CD4-positive, alpha-beta T cell treated with Interferon gamma for 1 hour (primary cell): ENCODE results near the gene CCND3.
"Not testable (repeated sequence)": the region's sequence is repeated elsewhere in the genome, so short reads cannot be mapped to it uniquely, and the experiment has no call there.

Experiments used
- DNase-seq: peaks from one replicate; pipeline ENCODE4 v3.0.0-alpha.2; 2020

CCND3 gene

DNA sequence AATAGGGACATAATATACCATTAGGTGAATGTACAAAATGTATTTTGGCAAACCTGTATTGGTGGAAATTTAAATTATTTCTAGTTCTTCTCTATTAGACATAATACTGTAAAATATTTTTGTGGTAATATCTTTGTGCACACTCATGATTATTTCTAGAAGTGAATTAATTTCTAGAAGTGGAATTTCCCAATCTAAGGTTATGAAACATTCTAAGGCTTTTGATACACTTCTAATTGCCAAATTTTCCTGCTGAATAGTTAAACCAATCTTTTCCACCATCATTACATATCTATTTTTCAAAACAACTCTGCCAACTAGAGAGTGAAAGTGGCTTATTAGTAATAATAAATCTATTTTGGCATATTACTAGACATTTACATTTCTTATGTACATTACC is 1.8 kb upstream of the CCND3 start:
- no peak for DNase-seq

DNA sequence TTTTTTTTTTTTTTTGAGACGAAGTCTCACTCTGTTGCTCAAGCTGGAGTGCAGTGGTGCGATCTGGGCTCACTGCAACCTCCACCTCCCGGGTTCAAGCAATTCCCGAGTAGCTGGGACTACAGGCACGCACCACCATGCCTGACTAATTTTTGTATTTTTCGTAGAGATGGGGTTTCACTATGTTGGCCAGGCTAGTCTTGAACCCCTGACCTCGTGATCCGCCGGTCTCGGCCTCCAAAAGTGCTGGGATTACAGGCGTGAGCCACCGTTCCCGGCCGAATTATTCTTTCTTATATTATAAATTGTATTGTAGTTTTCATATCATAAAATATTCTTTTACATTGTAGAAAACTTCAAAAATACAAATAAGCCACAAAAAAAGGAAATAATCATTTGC is 1.3 kb upstream of the CCND3 start:
- DNase-seq: not testable (repeated sequence)

DNA sequence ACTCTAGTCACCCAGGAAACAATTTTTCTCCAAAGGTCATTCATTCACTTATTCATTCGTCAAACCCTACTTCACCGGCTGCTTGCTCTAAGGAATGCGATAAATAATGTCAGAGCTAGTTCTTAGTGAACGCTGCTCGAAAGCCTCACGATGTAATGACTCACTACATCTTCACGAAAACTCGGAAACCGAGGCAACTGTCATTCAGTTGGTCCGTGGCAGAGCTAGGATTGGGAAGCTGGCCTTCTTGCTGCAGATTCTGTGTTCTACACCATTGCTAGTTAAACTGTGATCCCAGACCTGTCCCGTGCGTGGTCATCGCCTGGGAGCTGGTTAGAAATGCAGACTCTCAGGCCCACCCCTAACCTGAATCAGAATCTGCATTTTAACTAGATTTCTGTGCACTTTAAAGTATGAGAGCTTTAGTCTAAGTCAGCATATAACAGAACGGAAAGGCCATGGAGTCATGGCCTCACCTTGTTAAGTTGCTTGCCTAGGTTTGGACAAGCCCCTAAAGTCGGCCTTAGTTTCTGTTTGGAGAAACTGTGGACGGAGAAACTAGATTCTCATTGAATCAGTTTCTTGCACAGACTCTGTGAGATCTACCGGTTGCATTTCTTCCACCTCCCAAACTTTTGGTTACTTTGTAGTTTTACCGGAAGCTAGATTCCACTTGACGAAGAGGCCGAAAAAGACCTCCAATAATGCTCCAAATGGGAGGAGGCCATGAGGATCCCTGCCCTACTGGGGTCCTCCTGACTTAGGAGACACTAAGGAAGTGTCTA is 651 bp upstream of the CCND3 start:
- no peak for DNase-seq

DNA sequence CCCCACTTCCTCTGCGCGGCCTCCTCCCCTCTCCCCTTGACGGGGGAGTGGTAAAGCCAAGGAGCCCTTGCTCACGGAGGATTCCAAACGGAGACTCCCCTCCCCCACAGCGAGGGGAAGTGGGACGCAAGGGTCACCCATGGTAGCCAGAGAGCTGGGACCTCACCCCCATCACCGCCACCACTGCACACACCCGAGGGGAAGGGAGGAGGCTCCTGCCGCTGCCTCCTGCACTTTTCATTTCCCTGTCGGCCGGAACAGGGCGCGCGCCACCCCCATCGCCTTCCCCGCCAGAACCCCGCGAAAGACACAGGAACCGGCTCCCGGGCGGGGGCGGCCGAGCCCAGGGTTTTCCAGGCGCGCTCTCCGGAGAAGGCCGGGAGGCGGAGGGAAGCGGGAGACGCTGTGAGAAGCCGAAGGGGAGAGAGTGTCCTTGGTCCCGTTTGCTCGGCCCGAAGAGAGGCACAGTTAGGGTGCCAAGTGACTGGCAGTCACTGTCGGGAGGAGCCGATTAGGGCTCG is 789 bp downstream of the CCND3 start:
- DNase-seq: peak; percentile 39

GRCh38 chr6:41939848-41940758 is 1.5 kb downstream of the CCND3 start:
- peak; percentile 6 for DNase-seq

DNA sequence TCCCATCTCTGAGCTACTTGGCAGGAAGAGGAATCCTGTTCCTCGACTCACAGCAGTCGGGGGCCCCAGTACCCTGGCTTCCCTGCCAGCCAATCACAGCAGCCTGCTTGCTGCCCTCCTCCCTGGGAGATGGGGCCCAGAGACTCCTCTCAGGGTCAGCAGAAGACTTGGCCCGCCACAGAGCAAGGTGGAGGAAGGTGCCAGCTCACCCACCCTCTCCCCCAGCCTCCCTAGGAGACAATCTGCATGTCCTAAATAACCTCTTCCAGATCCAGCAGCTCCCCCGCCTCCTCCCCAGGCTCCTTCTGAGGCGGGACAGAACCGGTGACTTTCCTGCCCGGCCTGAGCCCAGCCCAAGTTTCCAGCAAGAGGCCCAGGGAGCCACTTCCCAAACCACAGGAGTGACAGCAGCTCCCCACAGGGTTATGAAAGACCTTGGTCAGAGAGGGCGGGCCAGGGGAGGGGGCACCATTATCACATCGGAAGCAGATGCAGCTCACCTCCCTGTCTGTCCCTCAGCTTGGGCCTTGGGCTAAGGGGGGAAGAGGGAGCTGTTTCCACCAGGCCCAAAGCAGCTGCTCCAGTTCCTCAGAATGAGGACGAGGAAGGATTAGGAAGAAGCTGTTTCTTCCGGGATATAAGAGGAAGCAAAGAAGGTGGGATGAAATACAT is 2.3 kb downstream of the CCND3 start:
- peak; percentile 34 for DNase-seq

- no peak for DNase-seq
Observed at GRCh38 chr6:41938590-41939175, 2.9 kb downstream of the CCND3 start.

DNA sequence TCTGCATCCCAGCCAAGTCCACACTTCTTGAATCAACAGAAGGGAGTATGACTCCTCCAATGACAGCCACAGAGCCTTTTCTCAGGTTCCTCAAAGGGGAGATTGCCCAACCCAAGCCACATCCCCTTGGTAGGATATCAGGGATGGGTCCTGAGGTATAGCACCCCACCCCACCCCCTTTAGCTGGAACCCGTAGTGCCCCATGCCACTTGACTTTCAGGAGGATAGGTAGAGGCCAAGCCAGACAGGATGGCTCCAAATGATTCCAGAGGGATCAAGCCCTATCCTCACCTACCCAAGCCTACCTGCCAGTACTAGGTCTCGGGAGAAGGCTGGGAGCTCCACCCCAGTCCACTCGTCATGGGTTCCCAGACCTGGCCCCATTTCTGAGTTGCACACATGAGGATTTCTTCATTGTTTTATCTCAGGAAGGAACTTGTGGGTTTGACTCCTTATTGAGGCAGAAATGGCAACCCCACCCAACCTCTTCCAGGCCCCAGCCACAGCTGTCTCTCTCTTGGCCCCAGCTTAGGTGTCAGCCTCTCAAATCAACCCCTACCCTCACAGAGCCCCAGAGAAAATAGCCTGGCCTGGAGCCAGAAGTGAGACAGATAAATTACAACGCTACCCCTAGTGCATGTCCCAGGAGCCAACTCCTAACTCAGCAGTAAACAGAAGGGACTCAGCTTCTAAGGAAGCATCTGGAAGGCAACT is 3.6 kb downstream of the CCND3 start:
- peak; percentile 42 for DNase-seq

GRCh38 chr6:41937472-41937860 is 4.1 kb downstream of the CCND3 start:
- no peak for DNase-seq

DNA sequence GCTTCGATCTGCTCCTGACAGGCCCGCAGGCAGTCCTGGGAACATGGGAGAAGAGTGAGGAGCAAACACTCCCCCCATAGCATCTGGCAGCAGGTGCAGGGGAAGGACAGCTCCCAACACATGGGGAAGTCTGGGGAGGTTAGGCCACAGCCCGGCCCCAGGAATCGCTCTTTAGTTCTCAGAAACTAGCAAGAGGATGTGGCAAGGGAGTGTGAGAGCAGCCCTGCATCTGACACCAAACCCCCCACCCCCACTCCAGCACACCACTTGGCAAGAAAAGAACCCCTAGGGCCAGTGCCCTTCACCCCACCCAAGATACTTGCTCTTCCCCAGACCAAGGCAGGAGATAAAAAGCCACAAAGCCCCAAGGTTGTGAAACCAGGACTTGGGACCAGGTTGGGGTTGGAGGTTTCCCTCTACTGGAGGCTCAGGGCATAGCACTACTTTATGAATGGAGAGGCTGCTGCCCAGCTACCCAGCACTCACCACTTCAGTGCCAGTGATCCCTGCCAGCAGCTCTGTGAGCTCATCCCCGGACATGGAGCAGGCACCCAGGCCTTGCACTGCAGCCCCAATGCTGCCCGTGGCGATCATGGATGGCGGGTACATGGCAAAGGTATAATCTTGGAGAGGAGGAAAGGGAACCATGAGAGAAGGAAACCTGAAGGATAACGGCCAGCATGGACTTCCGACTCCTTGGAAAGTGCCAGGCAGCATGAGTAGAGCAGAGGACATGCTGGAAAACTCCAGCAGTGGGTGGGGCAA is 5.4 kb downstream of the CCND3 start:
- DNase-seq: peak; percentile 85

DNA sequence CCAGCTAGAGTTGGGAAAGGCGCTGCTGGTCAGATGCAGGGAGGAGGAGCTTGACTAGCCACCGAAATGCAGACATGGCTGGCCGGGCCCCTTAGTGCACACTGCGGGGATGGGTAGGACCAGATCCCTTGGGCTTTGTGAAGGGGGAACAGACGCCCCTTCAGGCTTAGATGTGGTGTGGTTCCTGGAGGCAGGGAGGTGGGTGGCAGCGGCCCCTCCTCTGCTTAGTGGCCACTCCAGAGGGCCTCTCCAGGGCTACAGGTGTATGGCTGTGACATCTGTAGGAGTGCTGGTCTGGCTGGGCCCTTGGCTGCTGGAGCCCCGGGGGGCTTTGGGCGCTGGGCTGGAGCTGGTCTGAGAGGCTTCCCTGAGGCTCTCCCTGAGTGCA is 5.9 kb downstream of the CCND3 start:
- no peak for DNase-seq

GRCh38 chr6:41935193-41935574 is 6.4 kb downstream of the CCND3 start:
- no peak for DNase-seq

DNA sequence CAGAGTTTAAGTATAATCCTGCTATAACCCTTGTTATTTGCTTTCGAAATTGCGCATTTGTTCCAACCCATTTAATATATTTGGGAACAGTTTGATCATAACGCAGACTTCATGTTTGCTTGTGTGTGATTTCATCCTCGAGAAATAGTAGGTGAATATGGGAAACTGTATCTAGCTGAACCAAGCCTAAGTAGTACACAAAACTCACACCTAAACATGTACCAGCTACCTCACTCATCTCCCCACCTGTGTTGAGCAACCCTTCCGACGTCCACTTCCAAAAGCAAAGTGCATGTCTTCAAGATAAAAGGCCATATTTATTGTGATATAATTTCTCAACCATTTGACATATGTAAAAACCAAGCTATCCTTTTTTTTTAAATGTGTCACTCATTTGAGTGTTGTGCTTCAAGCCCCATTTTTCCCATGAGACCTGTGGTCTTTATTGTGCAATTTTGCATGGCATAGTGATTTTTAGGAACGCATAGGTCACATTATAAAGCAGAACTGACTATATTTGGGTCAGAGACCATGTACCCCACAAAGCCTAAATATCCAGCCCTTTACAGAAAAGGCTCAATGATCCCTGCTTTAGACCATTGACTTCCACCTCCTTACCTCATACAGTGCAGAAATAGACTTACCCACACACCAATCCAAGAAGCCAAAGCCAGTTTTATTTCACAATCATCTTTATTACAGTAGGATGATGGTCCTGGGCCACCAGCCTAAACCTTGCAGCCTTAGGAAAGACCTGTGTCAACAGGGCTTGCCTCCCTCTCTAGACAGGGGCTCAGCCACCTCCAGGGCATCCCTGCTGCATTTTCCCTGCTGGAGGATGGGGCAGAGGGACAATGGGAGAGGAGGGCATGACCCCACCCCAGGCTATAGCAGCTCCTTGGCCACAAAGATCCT is 7.1 kb downstream of the CCND3 start:
- DNase-seq: no peak

GRCh38 chr6:41932378-41932777 is 9.2 kb downstream of the CCND3 start:
- no peak for DNase-seq

GRCh38 chr6:41931792-41932191 is 9.8 kb downstream of the CCND3 start:
- no peak for DNase-seq

- no peak for DNase-seq
Observed at GRCh38 chr6:41929924-41930323, 11.7 kb downstream of the CCND3 start.

DNA sequence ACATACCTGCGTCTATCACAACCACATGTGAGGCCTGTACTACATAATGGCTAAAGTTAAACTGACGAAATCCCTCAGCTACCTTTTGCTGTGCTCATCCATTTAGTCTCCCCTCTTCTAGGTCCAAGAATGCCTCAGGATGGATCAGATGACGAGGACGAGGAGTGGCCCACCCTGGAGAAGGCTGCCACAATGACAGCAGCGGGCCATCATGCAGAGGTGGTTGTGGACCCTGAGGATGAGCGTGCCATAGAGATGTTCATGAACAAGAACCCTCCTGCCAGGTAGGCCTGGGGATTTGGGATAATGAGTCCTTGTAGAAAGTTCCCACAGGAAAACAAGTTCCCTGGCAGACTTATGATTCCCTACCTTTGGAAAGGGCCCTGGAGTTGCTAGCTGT is 14.4 kb downstream of the CCND3 start:
- no peak for DNase-seq

DNA sequence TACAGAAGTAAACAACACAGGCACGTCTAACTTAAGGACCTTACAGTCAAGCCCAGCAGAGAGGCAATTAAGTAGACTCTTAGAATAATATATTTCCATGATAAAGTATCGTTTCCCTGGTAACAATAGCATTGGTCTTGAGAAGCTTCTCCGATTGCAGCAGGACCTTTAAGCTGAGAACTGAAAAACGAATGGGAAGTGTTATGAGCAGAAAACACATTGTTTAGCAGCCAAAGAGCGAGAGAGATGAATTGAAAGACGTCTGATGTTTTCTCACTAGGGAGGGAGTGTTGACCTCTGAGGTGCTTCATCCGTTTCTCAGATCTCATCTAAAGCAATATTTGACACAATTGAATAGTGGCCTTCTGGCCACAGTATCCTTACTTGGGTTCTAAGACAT is 19.5 kb downstream of the CCND3 start:
- no peak for DNase-seq

DNA sequence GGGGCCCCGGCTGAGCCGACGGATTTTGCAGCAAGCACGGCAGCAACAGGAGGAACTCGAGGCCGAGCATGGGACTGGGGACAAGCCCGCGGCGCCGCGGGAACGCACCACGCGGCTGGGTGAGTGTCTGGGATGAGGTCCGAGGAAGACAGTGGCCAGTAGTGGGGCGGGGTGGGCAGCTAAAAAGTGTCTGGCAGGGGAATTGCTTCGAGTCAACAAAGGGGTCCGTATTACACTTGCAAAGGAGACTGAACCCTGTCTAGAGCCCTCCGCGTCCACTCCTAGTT is 20.0 kb downstream of the CCND3 start:
- no peak for DNase-seq

DNA sequence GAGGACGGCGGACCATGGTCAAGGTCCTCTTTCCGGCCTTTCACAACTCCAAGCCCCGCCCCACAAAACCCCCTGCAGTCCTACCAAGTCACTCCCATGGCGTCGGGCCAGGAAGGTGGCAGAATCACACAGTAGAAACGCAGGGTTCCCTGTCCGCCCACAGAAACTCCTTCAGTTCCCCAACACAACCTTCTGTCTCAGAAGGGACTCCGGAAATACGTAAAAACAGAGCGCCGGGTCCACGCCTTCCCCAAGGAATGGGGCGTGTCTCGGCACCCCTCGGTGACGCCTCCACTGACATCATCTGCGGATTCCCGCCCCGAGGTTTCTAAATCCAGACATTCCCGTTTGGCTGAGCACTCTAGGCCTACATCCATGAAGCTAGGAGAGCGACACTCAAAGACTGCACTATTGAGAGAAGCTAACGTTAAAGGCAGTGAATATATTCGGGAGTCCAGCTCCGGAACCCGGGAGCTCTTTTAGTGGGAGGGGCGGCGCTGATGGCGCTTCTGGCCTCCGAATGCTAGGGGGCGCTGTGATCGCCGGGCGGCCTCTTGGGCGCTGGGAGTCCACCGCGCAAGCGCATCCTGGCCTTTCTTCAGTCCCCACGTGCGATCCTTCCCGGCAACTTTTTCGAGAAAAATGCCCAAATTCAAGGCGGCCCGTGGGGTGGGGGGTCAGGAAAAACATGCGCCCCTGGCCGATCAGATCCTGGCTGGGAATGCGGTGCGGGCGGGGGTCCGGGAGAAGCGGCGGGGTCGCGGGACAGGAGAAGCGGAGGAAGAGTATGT is 20.5 kb downstream of the CCND3 start, which contains the start of the genes BYSL and MED20:
Gene BYSL, plus strand, starts transcription at position 579 of the 791 bp plus-strand sequence. Its CDS starts 64 bp downstream, at position 643.
Gene MED20, minus strand, starts transcription at position 219 of the 791 bp plus-strand sequence. Its CDS starts 121 bp downstream, at position 98.
- DNase-seq: peak; percentile 91
